Epithelial cell of prostate (primary cell): ENCODE measurements around the gene NCAM1.
"Not testable (repeated sequence)": the region's sequence is repeated elsewhere in the genome, so short reads cannot be mapped to it uniquely, and the experiment has no call there.

ENCODE experiments used
- DNase-seq: peaks from one replicate; pipeline ENCODE4 v3.0.0-alpha.2; 2011; ENCODE audit warnings: low read depth, low spot score
- H3K27ac ChIP-seq: fragments of 450-650 bp; 2 replicates; pipeline ENCODE4 v1.5.1; 2017; ENCODE audit warnings: mild to moderate bottlenecking

The NCAM1 gene

DNA sequence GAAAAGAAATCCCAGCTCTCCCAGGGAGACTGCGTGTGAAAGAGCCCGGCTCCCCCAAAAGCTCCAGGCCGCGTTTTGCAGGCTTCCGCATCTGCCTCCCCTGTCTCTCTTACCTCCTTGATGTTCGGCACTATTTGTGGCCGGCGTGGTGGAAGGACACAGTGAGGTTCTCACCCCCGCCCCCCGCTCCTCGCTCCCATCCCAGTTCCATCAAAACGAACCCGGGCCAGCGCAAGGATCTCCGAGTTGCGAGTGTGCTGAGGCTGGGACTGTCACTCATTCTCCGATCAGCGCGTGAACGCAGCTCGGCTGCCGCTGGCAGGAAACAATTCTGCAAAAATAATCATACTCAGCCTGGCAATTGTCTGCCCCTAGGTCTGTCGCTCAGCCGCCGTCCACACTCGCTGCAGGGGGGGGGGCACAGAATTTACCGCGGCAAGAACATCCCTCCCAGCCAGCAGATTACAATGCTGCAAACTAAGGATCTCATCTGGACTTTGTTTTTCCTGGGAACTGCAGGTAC, at the start of gene NCAM1:
NCAM1 (plus strand) TSS at position 275 of the 523 bp plus-strand sequence.
- no peak for DNase-seq
- no peak within 1 kb of the TSS for H3K27ac ChIP-seq

GRCh38 chr11:112922606-112923005, 38.6 kb upstream of the NCAM1 start:
- DNase-seq, result no peak
- H3K27ac ChIP-seq, result no peak overlapping the region

- DNase-seq, H3K27ac ChIP-seq: not testable (repeated sequence)
Measured at GRCh38 chr11:112924836-112925235, 36.4 kb upstream of the NCAM1 start.

DNA sequence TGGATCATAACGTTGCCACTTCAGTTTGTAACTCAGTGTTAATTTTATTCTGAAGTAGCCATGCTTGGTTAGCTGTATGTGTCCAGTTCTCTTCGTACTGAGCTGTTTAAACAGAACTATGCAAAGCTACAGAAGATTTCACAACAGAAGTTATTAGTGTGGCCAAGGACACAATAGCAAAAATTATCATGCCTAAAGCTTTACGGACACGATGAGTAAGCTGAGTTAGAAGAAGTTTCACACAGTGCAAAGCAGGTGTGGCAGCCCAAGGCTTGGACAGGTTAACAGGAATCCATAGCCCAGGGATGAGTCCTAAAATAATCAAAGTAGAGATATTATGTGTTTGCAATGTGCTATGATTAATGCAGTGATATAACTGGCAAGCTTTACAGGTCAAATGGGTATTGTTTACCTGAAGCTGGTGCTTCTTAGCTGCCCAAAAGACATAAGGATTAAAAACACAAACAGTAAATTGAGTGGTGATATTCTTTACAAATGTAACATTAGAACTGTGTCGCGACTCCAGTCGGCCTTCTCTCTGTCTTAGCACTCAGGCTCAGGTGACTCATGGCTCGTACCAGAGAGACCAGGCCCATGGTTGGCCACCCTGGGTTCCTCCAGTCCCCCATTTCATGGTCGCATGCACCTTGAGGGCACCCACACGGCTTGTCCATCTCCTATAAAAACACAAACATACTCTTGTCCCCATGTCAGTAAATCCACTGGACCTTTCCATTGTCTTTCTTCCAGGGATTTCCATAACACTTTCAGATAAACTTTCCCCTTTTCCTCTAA, 35.5 kb upstream of the NCAM1 start:
- peak; percentile 18 for DNase-seq
- no peak overlapping the region for H3K27ac ChIP-seq

DNA sequence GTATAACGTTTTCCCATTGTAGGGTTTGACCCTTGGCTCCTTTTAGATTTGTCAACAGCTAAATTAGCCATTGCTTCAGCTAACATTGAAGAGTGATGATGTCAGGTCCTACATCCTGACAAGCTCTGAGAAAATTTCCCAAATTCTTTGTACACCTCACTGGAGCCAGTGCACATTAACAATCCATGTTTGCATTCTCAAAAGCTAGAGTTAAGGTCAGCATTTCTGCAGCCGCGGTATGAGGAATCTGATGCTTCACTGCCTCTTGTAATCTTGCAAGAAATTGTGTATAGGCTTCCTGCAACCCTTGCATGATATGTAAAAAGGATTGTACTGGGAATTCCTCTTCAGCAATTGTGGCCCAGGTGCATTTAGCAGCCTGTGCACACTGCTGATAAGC, 33.1 kb upstream of the NCAM1 start:
- H3K27ac ChIP-seq, result no peak overlapping the region
- DNase-seq, result no peak

- H3K27ac ChIP-seq, result no peak overlapping the region
- no peak for DNase-seq
Measured at GRCh38 chr11:112929432-112929831, 31.8 kb upstream of the NCAM1 start.

DNA sequence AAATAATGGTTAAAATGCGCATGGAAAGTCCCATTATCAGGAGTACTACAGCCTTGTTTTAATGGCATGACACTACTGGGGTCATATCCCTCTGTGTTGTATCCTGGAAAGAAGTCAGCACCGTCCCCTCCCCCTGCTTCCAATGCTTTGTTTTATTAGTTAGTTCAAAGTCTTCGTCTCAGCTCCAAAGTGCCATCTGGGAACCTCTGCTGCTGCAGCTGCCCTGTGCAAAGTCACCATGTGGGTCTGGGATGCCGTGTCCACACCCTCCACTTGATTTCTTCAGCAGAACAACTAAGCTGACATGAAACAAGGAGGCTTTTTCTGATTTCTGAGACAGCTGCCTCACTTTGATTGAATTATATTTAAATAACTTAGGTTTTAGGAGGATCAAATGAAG, 29.5 kb upstream of the NCAM1 start:
- no peak for DNase-seq
- no peak overlapping the region for H3K27ac ChIP-seq

- no peak overlapping the region for H3K27ac ChIP-seq
- no peak for DNase-seq
Measured at GRCh38 chr11:112932593-112932992, 28.6 kb upstream of the NCAM1 start.

GRCh38 chr11:112933970-112934369, 27.2 kb upstream of the NCAM1 start:
- no peak overlapping the region for H3K27ac ChIP-seq
- DNase-seq, result no peak

GRCh38 chr11:112941104-112941503, 20.1 kb upstream of the NCAM1 start:
- no peak for DNase-seq
- H3K27ac ChIP-seq, result no peak overlapping the region

GRCh38 chr11:112942966-112943643, 18.1 kb upstream of the NCAM1 start:
- no peak overlapping the region for H3K27ac ChIP-seq
- DNase-seq, result no peak

GRCh38 chr11:112946866-112947265, 14.4 kb upstream of the NCAM1 start:
- H3K27ac ChIP-seq, result no peak overlapping the region
- DNase-seq, result no peak

- no peak overlapping the region for H3K27ac ChIP-seq
- DNase-seq, result no peak
Measured at GRCh38 chr11:112949781-112950575, 11.2 kb upstream of the NCAM1 start.

DNA sequence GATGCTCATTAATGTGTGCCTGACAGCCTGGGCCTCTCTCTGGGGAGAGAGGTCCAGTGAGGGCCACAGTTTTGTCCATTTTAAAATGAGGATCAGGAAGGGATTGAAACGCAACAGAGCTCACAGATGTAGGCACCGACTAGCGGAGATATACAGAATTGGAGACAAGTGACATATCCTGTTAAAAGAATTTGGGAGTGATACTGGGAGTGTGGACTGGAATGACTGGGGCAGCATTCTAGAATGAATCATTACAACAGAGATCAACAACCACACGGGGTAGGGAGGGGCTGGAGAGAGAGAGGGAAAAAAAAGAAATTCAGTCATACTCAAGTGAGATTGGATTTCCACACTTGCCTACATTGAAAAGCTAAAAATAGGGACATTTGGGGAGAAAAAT, 2.5 kb upstream of the NCAM1 start:
- DNase-seq, result no peak
- H3K27ac ChIP-seq, result no peak overlapping the region

- no peak overlapping the region for H3K27ac ChIP-seq
- no peak for DNase-seq
Measured at GRCh38 chr11:112961751-112962578, 745 bp downstream of the NCAM1 start.

- no peak for DNase-seq
- no peak overlapping the region for H3K27ac ChIP-seq
Measured at GRCh38 chr11:112962579-112963367, 1.6 kb downstream of the NCAM1 start.

DNA sequence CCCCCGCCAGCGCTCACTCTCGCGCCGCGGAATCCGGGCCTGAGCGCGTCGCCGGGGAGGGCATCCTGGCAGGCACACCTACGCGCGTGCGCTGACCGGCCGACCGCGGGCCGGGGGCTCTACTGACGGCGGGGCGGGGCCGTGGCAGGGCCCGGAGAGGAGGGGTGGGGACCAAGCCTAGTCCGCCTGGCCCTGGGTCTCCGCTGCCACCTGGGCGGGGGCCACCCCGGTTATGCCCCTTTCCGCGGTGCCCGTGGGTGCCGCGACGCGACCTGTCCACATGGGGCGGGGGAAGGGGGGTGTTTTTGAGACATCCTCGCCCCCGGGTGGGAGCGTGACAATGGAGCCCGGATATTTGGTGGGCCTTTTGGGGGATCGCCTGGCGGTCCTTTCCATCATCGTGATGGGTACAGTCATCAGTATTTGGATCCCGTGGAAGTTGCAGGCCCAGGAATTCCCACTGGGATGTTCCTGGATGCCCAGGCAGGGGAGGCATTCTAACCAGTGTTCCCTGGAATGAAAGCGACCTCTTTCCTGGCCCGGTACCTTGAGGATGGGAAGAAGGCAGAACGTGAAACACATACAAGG, 2.2 kb downstream of the NCAM1 start:
- H3K27ac ChIP-seq, result no peak overlapping the region
- DNase-seq, result no peak

- no peak for DNase-seq
- no peak overlapping the region for H3K27ac ChIP-seq
Measured at GRCh38 chr11:112965656-112966055, 4.4 kb downstream of the NCAM1 start.

- no peak for DNase-seq
- H3K27ac ChIP-seq, result no peak overlapping the region
Measured at GRCh38 chr11:112966561-112966960, 5.3 kb downstream of the NCAM1 start.
